Skin epidermis (tissue), 12 donors: ENCODE results near the gene ZBTB7A.
A peak's percentile ranks its signal among the peaks of the same experiment; 100 is the strongest.

ENCODE experiments used
- H3K27ac ChIP-seq, 21 experiments: fragments of 200-600 bp; sonication (generic) in 11 of 21; one replicate each; pipeline ENCODE4 v1.5.0; 2020; ENCODE audit warnings: mild to moderate bottlenecking in 3 of 21, inconsistent platforms in 2 of 21, moderate library complexity in 2 of 21
- H3K4me3 ChIP-seq, 7 experiments: fragments of 200-600 bp; sonication (generic) in 2 of 7; one replicate each; pipeline ENCODE4 v1.5.0; 2020; ENCODE audit warnings: inconsistent platforms in 2 of 7, mild to moderate bottlenecking in 2 of 7, moderate library complexity in 1 of 7

Gene ZBTB7A

GRCh38 chr19:4043401-4043800, 23.3 kb downstream of the ZBTB7A start:
- no peak overlapping the region for H3K27ac ChIP-seq
- H3K4me3 ChIP-seq = no peak overlapping the region

- H3K27ac ChIP-seq = peak overlapping the region in 8 of 21 experiments; percentile 4 to 73 (median 42)
- no peak overlapping the region for H3K4me3 ChIP-seq
Observed at GRCh38 chr19:4042731-4043082, 24.0 kb downstream of the ZBTB7A start.

- peak overlapping the region in 9 of 21 experiments; percentile 4 to 73 (median 29) for H3K27ac ChIP-seq
- H3K4me3 ChIP-seq = no peak overlapping the region
Observed at GRCh38 chr19:4042064-4042730, 24.5 kb downstream of the ZBTB7A start.

- Histone ChIP-seq H3K27ac (no peak overlapping the region), H3K4me3 (no peak overlapping the region)
Observed at GRCh38 chr19:4038661-4039423, 27.9 kb downstream of the ZBTB7A start.

GRCh38 chr19:4038057-4038456, 28.6 kb downstream of the ZBTB7A start:
- no peak overlapping the region for H3K27ac ChIP-seq
- no peak overlapping the region for H3K4me3 ChIP-seq

GRCh38 chr19:4037301-4037949, 29.3 kb downstream of the ZBTB7A start:
- no peak overlapping the region for H3K4me3 ChIP-seq

GRCh38 chr19:4036576-4037300, 30.0 kb downstream of the ZBTB7A start:
- no peak overlapping the region for H3K27ac ChIP-seq
- H3K4me3 ChIP-seq = no peak overlapping the region

More at GRCh38 chr19:4037301-4037949, 29.3 kb downstream of the ZBTB7A start:
- no peak overlapping the region for H3K27ac ChIP-seq

GRCh38 chr19:4035582-4035981, 31.1 kb downstream of the ZBTB7A start:
- Histone ChIP-seq H3K4me3 (no peak overlapping the region), H3K27ac (no peak overlapping the region)

GRCh38 chr19:4035018-4035566, 31.6 kb downstream of the ZBTB7A start:
- no peak overlapping the region for H3K4me3 ChIP-seq
- peak overlapping the region in 1 of 21 experiments; percentile 46 for H3K27ac ChIP-seq

GRCh38 chr19:4034048-4035017, 32.4 kb downstream of the ZBTB7A start:
- Histone ChIP-seq H3K4me3 (no peak overlapping the region), H3K27ac (peak overlapping the region in 3 of 21 experiments; percentile 6 to 46 (median 17))

- no peak overlapping the region for H3K4me3 ChIP-seq
- H3K27ac ChIP-seq = peak overlapping the region in 1 of 21 experiments; percentile 6
Observed at GRCh38 chr19:4033028-4033956, 33.4 kb downstream of the ZBTB7A start.

- Histone ChIP-seq H3K4me3 (no peak overlapping the region), H3K27ac (peak overlapping the region in 3 of 21 experiments; percentile 1 to 39 (median 25))
Observed at GRCh38 chr19:4032436-4032835, 34.3 kb downstream of the ZBTB7A start.

- Histone ChIP-seq H3K4me3 (no peak overlapping the region), H3K27ac (peak overlapping the region in 1 of 21 experiments; percentile 23)
Observed at GRCh38 chr19:4031420-4031819, 35.3 kb downstream of the ZBTB7A start.

GRCh38 chr19:4030981-4031380, 35.7 kb downstream of the ZBTB7A start:
- Histone ChIP-seq H3K4me3 (no peak overlapping the region), H3K27ac (no peak overlapping the region)

GRCh38 chr19:4030552-4030951, 36.1 kb downstream of the ZBTB7A start:
- Histone ChIP-seq H3K4me3 (no peak overlapping the region), H3K27ac (no peak overlapping the region)

GRCh38 chr19:4029247-4029614, 37.5 kb downstream of the ZBTB7A start:
- H3K4me3 ChIP-seq = no peak overlapping the region
- no peak overlapping the region for H3K27ac ChIP-seq

- H3K27ac ChIP-seq = no peak overlapping the region
- no peak overlapping the region for H3K4me3 ChIP-seq
Observed at GRCh38 chr19:4028334-4029246, 38.1 kb downstream of the ZBTB7A start.
